PFSK-1 (cell line): ENCODE data around the gene PHACTR1.

Experiments used
- FOXP2 ChIP-seq: optimal IDR thresholded peaks from 2 replicates; pipeline ENCODE3; 2011; ENCODE audit warnings: borderline replicate concordance, control low read depth, inconsistent platforms; ENCODE audit not compliant: insufficient read depth; ENCODE audit errors: extremely low read length, extremely low read depth
- POLR2AphosphoS5 ChIP-seq: IDR thresholded peaks from 2 replicates; pipeline ENCODE4 v1.6.1; 2012; ENCODE audit warnings: low read depth, mild to moderate bottlenecking, control low read depth, low read length, moderate library complexity
- REST ChIP-seq, 2 experiments: IDR thresholded peaks; 2 replicates each; pipeline versions ENCODE4 v1.6.1 to v1.8.0; 2011 to 2012; ENCODE audit warnings: low read depth in 2 of 2, low read length in 2 of 2, control low read depth in 1 of 2, inconsistent platforms in 1 of 2, mild to moderate bottlenecking in 1 of 2, moderate library complexity in 1 of 2; ENCODE audit not compliant: insufficient read depth in 1 of 2
- SIN3A ChIP-seq: IDR thresholded peaks from 2 replicates; pipeline ENCODE4 v1.6.1; 2012; ENCODE audit warnings: mild to moderate bottlenecking, low read length, moderate library complexity, borderline replicate concordance; ENCODE audit not compliant: insufficient read depth
- TAF1 ChIP-seq: IDR thresholded peaks from 2 replicates; pipeline ENCODE4 v1.6.1; 2012; ENCODE audit warnings: low read length, control low read depth, borderline replicate concordance; ENCODE audit not compliant: insufficient read depth

The PHACTR1 gene

GRCh38 chr6:12911427-12911826 lies 194.9 kb downstream of the PHACTR1 start:
- TF ChIP-seq REST (IDR thresholded peaks at IDR 0.05; ENCODE audit: insufficient read depth in 1 of 2, low read depth in 2 of 2, low read length in 2 of 2) = no peak
- TF ChIP-seq POLR2AphosphoS5 = no peak
- no peak for TF ChIP-seq FOXP2
- TF ChIP-seq SIN3A = no peak
- no peak for TF ChIP-seq TAF1

DNA sequence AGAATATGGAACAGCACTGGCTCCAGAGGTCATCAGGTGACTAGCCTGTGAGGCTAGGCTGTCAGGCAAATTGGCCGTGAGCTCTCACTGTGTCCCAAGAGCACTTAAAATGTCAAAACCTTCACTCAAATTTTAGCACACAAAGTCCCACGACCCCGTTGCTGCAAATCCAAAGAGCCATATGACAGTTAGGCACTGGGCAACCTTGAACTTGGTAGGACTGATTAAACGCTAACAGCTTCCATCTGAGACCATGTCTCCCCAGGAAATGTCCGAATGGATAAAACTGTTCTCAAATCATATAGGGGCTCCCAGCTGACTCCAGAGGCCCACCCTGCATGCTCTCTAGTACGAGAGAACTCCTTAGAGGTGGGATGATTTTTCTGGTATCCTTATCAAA lies 196.6 kb downstream of the PHACTR1 start:
- TF ChIP-seq POLR2AphosphoS5 (no peak), TAF1 (no peak), REST (IDR thresholded peaks at IDR 0.05; ENCODE audit: insufficient read depth in 1 of 2, low read depth in 2 of 2, low read length in 2 of 2) (no peak), FOXP2 (no peak), SIN3A (no peak)

DNA sequence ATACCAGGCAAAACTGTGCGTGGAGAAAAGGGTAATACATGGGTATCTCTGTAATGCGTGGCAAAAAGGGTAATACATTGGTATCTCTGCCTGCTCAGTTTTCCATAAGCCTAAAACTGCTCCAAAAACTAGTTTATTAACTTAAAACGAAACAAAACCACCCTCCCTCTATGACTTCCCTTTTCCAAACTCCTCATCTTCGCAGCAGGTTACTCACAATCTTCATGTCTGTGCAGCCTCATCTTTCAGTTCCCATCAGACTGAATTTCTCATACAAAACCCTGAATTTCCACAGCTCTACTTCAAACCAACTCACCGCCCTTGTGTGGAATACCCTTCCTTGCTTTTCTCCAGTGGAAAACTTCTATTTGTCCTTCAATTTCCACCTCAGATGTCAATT lies 199.4 kb downstream of the PHACTR1 start:
- TF ChIP-seq FOXP2 (no peak), REST (IDR thresholded peaks at IDR 0.05; ENCODE audit: insufficient read depth in 1 of 2, low read depth in 2 of 2, low read length in 2 of 2) (no peak), TAF1 (no peak), SIN3A (no peak), POLR2AphosphoS5 (no peak)

- TF ChIP-seq TAF1 (no peak), SIN3A (no peak), FOXP2 (no peak), POLR2AphosphoS5 (no peak), REST (IDR thresholded peaks at IDR 0.05; ENCODE audit: insufficient read depth in 1 of 2, low read depth in 2 of 2, low read length in 2 of 2) (no peak)
Measured at GRCh38 chr6:12916420-12917136, 200.0 kb downstream of the PHACTR1 start.

DNA sequence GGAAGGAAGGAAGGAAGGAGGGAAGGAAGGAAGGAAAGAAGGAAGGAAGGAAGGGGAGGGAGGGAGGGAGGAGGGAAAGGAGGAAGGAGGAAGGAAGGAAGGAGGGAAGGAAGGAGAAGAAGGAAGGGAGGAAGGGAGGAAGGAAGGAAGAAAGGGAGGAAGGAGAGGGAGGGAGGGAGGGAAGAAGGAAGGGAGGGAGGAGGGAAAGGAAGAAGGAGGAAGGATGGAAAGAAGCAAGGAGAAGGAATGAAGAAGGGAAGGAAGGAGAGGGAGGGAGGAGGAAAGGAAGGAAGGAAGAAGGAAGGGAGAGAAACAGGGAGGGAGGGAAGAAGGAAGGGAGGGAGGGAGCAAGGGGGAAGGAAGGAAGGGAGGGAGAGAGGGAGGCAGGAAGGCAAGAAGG lies 204.9 kb downstream of the PHACTR1 start:
- no peak for TF ChIP-seq REST (IDR thresholded peaks at IDR 0.05; ENCODE audit: insufficient read depth in 1 of 2, low read depth in 2 of 2, low read length in 2 of 2)
- no peak for TF ChIP-seq SIN3A
- no peak for TF ChIP-seq TAF1
- TF ChIP-seq FOXP2 = no peak
- TF ChIP-seq POLR2AphosphoS5 = no peak
